ENCODE data around the gene IL23R.

- TF ChIP-seq CTCF (IDR thresholded peaks at IDR 0.05; ENCODE audit: low read length) (no peak), EZH2 (IDR thresholded peaks at IDR 0.05; ENCODE audit: borderline replicate concordance, low read length) (no peak)
Observed at GRCh38 chr1:67273591-67273990, 107.3 kb downstream of the IL23R start.
